ENCODE data around the gene BZW2.

BZW2 gene

DNA sequence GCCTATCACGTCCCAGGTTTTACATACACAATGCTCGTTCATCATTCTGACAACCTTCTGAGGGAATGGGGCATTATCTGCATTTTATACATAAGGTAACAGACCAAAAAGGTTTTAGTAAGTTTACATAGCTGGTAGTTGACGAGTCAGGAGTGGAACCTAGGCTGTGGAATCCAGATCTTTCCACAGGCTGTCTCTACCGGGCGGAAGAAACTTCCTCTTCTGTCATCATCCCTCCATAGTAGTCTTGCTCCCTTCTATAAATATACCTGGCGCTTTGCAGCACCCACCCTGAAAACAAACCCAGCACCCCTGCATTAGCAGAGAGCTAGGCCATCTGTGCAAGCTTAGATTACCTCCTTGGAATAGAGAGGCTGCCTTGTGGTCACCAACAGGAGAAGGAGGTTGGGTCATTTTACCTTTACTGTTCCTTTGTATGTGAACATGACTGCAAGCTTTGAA, 108.9 kb downstream of the BZW2 start:
- DNase-seq, result no peak

- DNase-seq, result no peak
Observed at GRCh38 chr7:16755397-16755796, 109.4 kb downstream of the BZW2 start.

All from NCI-H1930 (cell line).